NB4 (cell line): Measurements from ENCODE around the gene UEVLD.

Source experiments
- MYC ChIP-seq: IDR thresholded peaks from 2 replicates; pipeline ENCODE4 v1.6.1; 2011; ENCODE audit warnings: low read depth, low read length
- POLR2A ChIP-seq: IDR thresholded peaks from 2 replicates; pipeline ENCODE4 v1.6.1; 2011; ENCODE audit warnings: mild to moderate bottlenecking; ENCODE audit not compliant: insufficient read length; ENCODE audit errors: extremely low read depth
- TF ChIP-seq, protein P1 (sequence below): IDR thresholded peaks from one replicate; pipeline ENCODE4 v1.5.1; 2012; ENCODE audit warnings: low read depth, low read length
- TF ChIP-seq, protein P2 (sequence below): IDR thresholded peaks from 2 replicates; pipeline ENCODE4 v1.6.1; 2011; ENCODE audit warnings: low read depth, low read length

DNA sequence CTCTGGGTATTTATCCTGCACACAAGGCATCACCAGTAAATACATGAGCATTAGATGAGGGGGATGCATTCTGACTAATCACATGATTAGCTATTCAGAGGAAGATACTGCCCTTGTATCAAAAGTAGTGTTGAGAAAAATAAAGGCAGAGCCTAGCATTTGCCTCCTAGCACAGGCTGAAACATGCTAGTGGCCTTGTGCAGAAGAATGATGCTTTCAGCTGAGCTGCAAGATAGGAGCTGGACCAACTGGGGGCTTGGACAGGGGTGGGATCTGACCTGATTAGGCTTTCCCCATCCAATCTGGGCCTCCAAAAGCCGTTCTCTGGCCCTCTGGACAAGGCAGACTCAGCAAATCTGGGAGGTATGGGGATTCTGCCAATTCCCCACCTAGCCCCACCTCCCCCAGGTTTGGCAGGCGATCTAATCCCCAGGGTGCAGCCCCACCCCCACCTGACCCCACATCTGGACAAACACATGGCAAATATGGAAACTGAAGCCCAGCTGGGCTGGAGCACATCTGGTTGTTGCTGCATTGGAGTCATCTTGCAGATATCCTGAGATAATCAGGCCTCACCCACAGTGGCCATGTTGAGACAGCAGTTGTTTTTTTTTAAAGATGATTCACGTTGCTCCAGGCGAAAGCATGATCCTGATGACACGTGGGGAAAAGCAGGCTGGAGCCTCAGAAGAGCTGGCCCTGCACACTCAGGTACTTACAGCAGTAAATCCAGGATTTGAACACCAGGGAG, 6.6 kb upstream of the UEVLD start:
- TF ChIP-seq, protein P1, sequence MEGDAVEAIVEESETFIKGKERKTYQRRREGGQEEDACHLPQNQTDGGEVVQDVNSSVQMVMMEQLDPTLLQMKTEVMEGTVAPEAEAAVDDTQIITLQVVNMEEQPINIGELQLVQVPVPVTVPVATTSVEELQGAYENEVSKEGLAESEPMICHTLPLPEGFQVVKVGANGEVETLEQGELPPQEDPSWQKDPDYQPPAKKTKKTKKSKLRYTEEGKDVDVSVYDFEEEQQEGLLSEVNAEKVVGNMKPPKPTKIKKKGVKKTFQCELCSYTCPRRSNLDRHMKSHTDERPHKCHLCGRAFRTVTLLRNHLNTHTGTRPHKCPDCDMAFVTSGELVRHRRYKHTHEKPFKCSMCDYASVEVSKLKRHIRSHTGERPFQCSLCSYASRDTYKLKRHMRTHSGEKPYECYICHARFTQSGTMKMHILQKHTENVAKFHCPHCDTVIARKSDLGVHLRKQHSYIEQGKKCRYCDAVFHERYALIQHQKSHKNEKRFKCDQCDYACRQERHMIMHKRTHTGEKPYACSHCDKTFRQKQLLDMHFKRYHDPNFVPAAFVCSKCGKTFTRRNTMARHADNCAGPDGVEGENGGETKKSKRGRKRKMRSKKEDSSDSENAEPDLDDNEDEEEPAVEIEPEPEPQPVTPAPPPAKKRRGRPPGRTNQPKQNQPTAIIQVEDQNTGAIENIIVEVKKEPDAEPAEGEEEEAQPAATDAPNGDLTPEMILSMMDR = no peak
- TF ChIP-seq POLR2A = no peak
- TF ChIP-seq, protein P2, sequence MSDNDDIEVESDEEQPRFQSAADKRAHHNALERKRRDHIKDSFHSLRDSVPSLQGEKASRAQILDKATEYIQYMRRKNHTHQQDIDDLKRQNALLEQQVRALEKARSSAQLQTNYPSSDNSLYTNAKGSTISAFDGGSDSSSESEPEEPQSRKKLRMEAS = no peak
- no peak for TF ChIP-seq MYC
